Ascending aorta (tissue), 2 donors: ENCODE data around the gene SWT1. TPM values are rescaled to one million over a fixed set of nuclear protein-coding genes. Genes with fewer than 3 reads are reported as not detected.
"Not testable (repeated sequence)": the region's sequence is repeated elsewhere in the genome, so short reads cannot be mapped to it uniquely, and the experiment has no call there.

Source experiments
- DNase-seq, 2 donors: peaks; one replicate each; pipeline ENCODE4 v3.0.0-alpha.2; 2019; ENCODE audit warnings: low spot score in 2 of 2
- H3K27ac ChIP-seq, 2 donors: fragments of 200-600 bp; sonication (generic); one replicate each; pipeline ENCODE4 v1.5.1; 2016 to 2017; ENCODE audit warnings: mild to moderate bottlenecking in 1 of 2
- H3K27me3 ChIP-seq: fragments of 200-600 bp; sonication (generic); one replicate; pipeline ENCODE4 v1.5.1; 2017
- H3K36me3 ChIP-seq, 2 donors: fragments of 200-600 bp; sonication (generic); one replicate each; pipeline ENCODE4 v1.5.1; 2016
- H3K4me1 ChIP-seq, 2 donors: fragments of 200-600 bp; sonication (generic); one replicate each; pipeline ENCODE4 v1.5.1; 2016 to 2017; ENCODE audit warnings: mild to moderate bottlenecking in 1 of 2
- H3K4me3 ChIP-seq, 2 donors: fragments of 200-600 bp; sonication (generic); one replicate each; pipeline ENCODE4 v1.5.1; 2016 to 2017; ENCODE audit warnings: mild to moderate bottlenecking in 1 of 2
- H3K9me3 ChIP-seq, 2 donors: fragments of 200-600 bp; sonication (generic); one replicate each; pipeline ENCODE4 v1.5.1; 2016
- CTCF ChIP-seq, 3 experiments: fragments of 200-600 bp in 2 of 3; fragments of 450-650 bp in 1 of 3; sonication (generic) in 2 of 3; IDR thresholded peaks; one replicate each; pipeline ENCODE4 v1.5.1; 2016 to 2019; ENCODE audit warnings: antibody characterized with exemption in 3 of 3, mild to moderate bottlenecking in 1 of 3, moderate library complexity in 1 of 3
- intact Hi-C: fragments of 100-400 bp; cut with DNase I; formaldehyde crosslinking; loops from one replicate; pipeline ENCODE4 v1.15.1; 2023
- total RNA-seq: library from RNA; depleted of rRNA; stranded (reverse); fragments of >200 nt; gene quantifications from one replicate; pipeline ENCODE4 v1.1.0, GENCODE V29; 2016

SWT1 gene
- total RNA-seq, 1 donor from 2014 or later: 0.43 TPM

- Histone ChIP-seq H3K27ac (no peak overlapping the region), H3K4me3 (no peak overlapping the region), H3K27me3 (no peaks in the 10 kb centered on the region), H3K4me1 (no peaks in the 10 kb centered on the region), H3K36me3 (no peaks in the 10 kb centered on the region), H3K9me3 (no peaks in the 10 kb centered on the region)
- DNase-seq: no peak
- intact Hi-C loops: no loop called here
- no peak for TF ChIP-seq CTCF (IDR thresholded peaks at IDR 0.05)
These were observed 93.1 kb downstream of the SWT1 start for GRCh38 chr1:185250063-185250462.

GRCh38 chr1:185251928-185252327 lies 95.0 kb downstream of the SWT1 start:
- H3K27me3 ChIP-seq, H3K27ac ChIP-seq, H3K4me1 ChIP-seq, H3K9me3 ChIP-seq, H3K4me3 ChIP-seq, intact Hi-C loops, DNase-seq, H3K36me3 ChIP-seq: not testable (repeated sequence)

- H3K27me3 ChIP-seq, H3K9me3 ChIP-seq, DNase-seq, H3K4me3 ChIP-seq, H3K36me3 ChIP-seq, H3K4me1 ChIP-seq, intact Hi-C loops, H3K27ac ChIP-seq: not testable (repeated sequence)
These were observed 95.4 kb downstream of the SWT1 start for GRCh38 chr1:185252404-185252803.

- DNase-seq, intact Hi-C loops, H3K4me3 ChIP-seq, H3K27me3 ChIP-seq, H3K9me3 ChIP-seq, H3K27ac ChIP-seq, H3K36me3 ChIP-seq, H3K4me1 ChIP-seq: not testable (repeated sequence)
These were observed 98.6 kb downstream of the SWT1 start for GRCh38 chr1:185255595-185255994.

- H3K27me3 ChIP-seq, H3K4me1 ChIP-seq, H3K27ac ChIP-seq, DNase-seq, intact Hi-C loops, H3K36me3 ChIP-seq, H3K9me3 ChIP-seq, H3K4me3 ChIP-seq: not testable (repeated sequence)
These were observed 100.4 kb downstream of the SWT1 start for GRCh38 chr1:185257116-185257949.

- no peaks in the 10 kb centered on the region for H3K27me3 ChIP-seq
- intact Hi-C loops: no loop called here
- H3K4me1 ChIP-seq: no peaks in the 10 kb centered on the region
- no peak for TF ChIP-seq CTCF (IDR thresholded peaks at IDR 0.05)
- H3K9me3 ChIP-seq: no peaks in the 10 kb centered on the region
- H3K4me3 ChIP-seq: no peak overlapping the region
- no peaks in the 10 kb centered on the region for H3K36me3 ChIP-seq
- no peak for DNase-seq
- H3K27ac ChIP-seq: no peak overlapping the region
These were observed 100.9 kb downstream of the SWT1 start for GRCh38 chr1:185257950-185258208.

GRCh38 chr1:185258676-185259075 lies 101.7 kb downstream of the SWT1 start:
- no peaks in the 10 kb centered on the region for H3K36me3 ChIP-seq
- TF ChIP-seq CTCF (IDR thresholded peaks at IDR 0.05): no peak
- DNase-seq: no peak
- intact Hi-C loops: no loop called here
- no peak overlapping the region for H3K27ac ChIP-seq
- H3K9me3 ChIP-seq: no peaks in the 10 kb centered on the region
- H3K4me3 ChIP-seq: no peak overlapping the region
- no peaks in the 10 kb centered on the region for H3K4me1 ChIP-seq
- H3K27me3 ChIP-seq: no peaks in the 10 kb centered on the region

GRCh38 chr1:185260611-185261010 lies 103.6 kb downstream of the SWT1 start:
- no peak for DNase-seq
- H3K9me3 ChIP-seq: no peaks in the 10 kb centered on the region
- H3K27me3 ChIP-seq: no peaks in the 10 kb centered on the region
- intact Hi-C loops: no loop called here
- no peaks in the 10 kb centered on the region for H3K36me3 ChIP-seq
- no peak overlapping the region for H3K27ac ChIP-seq
- no peak overlapping the region for H3K4me3 ChIP-seq
- H3K4me1 ChIP-seq: no peaks in the 10 kb centered on the region
- no peak for TF ChIP-seq CTCF (IDR thresholded peaks at IDR 0.05)
